GM18909 (cell line): ENCODE results near the gene ASS1.

Experiments used
- ATAC-seq: cut with Tn5 transposase; IDR thresholded peaks from one replicate; pipeline ENCODE4 v1.9.1; 2021; ENCODE audit warnings: mild to moderate bottlenecking; ENCODE audit not compliant: unreplicated experiment, poor library complexity

ASS1 gene

GRCh38 chr9:130417602-130418001, 27.2 kb upstream of the ASS1 start:
- no peak for ATAC-seq

- no peak for ATAC-seq
Observed at GRCh38 chr9:130418776-130419175, 26.0 kb upstream of the ASS1 start.

- ATAC-seq, result no peak
Observed at GRCh38 chr9:130419521-130420035, 25.2 kb upstream of the ASS1 start.

GRCh38 chr9:130421154-130421801, 23.5 kb upstream of the ASS1 start:
- ATAC-seq, result no peak

GRCh38 chr9:130421802-130422276, 22.9 kb upstream of the ASS1 start:
- no peak for ATAC-seq

GRCh38 chr9:130422546-130422945, 22.2 kb upstream of the ASS1 start:
- ATAC-seq, result no peak

GRCh38 chr9:130423272-130423671, 21.5 kb upstream of the ASS1 start:
- no peak for ATAC-seq

GRCh38 chr9:130424595-130425454, 19.9 kb upstream of the ASS1 start:
- ATAC-seq, result no peak

- no peak for ATAC-seq
Observed at GRCh38 chr9:130425741-130426466, 18.9 kb upstream of the ASS1 start.

- no peak for ATAC-seq
Observed at GRCh38 chr9:130426467-130426773, 18.3 kb upstream of the ASS1 start.

GRCh38 chr9:130426883-130427282, 17.9 kb upstream of the ASS1 start:
- no peak for ATAC-seq

- ATAC-seq, result no peak
Observed at GRCh38 chr9:130427326-130427725, 17.4 kb upstream of the ASS1 start.

- no peak for ATAC-seq
Observed at GRCh38 chr9:130428086-130428665, 16.6 kb upstream of the ASS1 start.

GRCh38 chr9:130429381-130429780, 15.4 kb upstream of the ASS1 start:
- no peak for ATAC-seq

- ATAC-seq, result no peak
Observed at GRCh38 chr9:130429831-130430230, 14.9 kb upstream of the ASS1 start.

GRCh38 chr9:130430232-130430631, 14.5 kb upstream of the ASS1 start:
- no peak for ATAC-seq

- ATAC-seq, result no peak
Observed at GRCh38 chr9:130430734-130431535, 13.8 kb upstream of the ASS1 start.

GRCh38 chr9:130431536-130432303, 13.0 kb upstream of the ASS1 start:
- ATAC-seq, result no peak

GRCh38 chr9:130432362-130432761, 12.4 kb upstream of the ASS1 start:
- ATAC-seq, result no peak
